Activated CD8-positive, alpha-beta memory T cell treated with anti-CD3 and anti-CD28 coated beads for 1 hour (primary cell): ENCODE results near the gene SH3TC1.

Experiments
- DNase-seq, 2 donors: peaks; one replicate each; pipeline ENCODE4 v3.0.0-alpha.2; 2020; ENCODE audit warnings: low read depth in 1 of 2; ENCODE audit errors: extremely low read depth in 1 of 2

The SH3TC1 gene

DNA sequence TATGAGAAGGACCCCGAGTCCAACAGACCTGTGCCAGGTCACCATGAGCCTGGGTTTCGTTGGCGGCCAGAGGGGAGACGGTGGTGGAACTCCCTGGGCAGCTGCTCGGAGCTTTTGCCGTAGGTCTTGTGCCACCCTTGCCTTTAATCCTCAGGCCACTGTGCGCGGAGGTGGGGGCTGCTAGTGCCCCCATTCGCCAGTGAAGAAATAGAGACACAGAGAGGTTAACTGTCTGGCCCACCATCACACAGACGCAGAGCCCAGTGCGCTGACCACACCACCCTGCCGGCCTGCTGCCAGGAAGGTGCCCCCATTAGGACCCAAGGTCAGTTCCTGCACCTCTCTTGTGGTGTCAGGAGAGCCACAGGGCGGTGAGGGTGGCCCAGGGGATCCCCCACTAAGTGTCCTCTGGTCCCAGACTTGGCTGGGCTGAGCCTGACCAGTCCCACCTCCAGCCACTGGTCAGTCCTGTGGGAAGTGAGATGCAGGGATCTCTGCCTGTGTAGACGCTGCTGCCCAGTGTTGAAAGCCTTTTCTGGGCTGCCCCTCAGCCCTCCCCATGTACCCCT lies 42.2 kb downstream of the SH3TC1 start:
- no peak for DNase-seq

DNA sequence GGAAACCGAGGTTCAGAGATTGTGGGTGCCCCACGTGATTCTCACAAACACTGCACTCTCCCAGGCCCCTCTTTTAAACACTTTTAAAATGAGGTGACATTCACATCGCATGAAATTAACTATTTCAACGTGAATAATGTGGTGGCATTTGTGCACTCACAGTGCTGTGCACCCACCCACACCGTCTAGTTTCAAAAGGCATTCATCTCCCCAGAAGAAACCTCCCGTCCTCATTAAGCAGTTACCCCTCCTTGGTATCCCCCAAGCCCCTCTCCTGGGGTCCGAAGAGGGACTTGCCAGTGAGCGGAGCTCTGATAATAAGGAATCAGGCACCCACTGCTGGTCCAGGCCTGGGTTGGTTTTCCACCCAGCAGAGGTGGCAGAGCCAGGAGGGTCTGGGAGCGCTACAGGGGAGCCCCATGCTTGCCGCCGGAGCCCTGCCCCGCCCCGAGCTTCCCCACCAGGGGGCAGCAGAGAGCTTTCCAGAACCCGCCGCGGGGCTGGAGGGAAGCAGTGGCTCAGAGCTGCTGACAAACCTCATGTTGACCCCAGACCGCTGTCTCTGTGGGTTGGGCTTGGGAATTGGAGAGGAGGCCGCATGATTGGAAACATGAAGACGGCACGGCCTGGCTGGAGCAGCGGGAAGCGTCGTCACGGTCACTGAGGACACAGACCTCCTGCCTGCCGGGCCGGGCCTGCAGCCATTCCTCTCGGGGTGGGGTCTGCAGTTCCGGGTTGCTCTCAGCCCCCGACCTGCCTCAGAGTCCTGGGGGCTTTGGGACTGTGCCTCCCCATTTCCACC lies 43.0 kb downstream of the SH3TC1 start:
- peak; percentile 37 to 76 for DNase-seq

DNA sequence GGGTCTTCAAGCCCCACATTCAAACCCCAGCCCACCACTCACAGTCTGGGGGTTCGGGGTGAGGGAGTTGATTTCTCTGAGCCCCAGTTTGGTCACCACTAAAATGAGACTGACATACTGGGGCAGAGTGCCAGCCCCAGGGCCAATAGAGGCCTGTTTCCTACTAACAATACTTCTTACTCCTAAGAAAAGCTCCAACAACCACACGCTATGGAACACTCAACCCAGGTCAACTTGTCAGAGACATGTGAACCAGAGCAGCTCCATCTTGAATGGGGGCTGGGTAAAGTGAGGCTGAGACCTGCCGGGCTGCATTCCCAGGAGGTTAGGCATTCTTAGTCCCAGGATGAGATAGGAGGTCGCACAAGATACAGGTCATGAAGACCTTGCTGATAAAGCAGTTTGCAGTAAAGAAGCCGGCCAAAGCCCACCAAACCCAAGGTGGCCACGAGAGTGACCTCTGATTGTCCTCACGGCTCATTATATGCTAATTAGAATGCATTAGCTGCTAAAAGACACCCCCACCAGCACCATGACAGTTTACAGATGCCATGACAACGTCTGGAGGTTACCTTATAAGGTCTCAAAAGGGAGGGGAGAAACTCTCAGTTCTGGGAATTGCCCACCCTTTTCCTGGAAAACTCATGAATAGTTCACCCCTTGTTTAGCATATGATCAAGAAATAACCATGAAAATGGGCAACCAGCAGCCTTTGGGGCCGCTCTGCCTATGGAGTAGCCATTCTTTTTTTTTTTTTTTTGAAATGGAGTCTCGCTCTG lies 43.9 kb downstream of the SH3TC1 start:
- DNase-seq, result no peak

DNA sequence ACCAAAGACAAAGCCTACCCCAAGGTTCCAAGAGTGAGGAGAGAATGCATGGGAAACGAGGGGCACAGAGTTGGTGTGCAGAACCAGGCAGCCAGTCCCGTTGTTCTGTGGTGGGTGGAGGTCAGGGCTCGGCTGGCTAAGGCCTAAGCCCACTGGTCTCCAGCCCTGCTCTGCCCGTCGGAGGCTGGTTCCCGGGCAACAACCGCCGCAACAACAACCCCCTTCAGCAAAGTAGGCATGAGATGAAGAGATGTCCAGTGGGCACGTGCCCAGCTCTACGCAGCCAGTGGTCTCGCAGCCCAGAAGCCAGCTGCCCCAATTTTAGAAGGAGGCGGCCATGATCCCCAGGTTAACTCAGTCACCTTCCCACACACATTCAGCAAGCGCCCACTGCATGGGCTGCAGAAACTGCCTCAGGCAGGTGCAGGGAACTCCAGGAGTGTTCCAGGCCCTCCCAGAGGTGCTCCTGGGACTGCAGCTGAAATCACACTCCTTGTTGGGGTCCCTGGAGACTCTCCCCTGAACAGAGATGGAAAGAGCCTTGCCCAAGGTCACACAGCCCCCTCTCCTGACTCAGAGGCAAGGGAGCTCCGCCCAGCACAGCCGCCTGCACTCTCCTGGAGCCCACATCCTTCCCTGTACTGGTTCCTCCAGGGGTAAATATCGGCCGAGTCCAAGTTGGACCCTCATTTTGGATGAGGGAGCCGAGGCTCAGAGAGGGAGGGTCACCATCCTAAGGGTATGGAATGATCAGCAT lies 45.1 kb downstream of the SH3TC1 start:
- no peak for DNase-seq

DNA sequence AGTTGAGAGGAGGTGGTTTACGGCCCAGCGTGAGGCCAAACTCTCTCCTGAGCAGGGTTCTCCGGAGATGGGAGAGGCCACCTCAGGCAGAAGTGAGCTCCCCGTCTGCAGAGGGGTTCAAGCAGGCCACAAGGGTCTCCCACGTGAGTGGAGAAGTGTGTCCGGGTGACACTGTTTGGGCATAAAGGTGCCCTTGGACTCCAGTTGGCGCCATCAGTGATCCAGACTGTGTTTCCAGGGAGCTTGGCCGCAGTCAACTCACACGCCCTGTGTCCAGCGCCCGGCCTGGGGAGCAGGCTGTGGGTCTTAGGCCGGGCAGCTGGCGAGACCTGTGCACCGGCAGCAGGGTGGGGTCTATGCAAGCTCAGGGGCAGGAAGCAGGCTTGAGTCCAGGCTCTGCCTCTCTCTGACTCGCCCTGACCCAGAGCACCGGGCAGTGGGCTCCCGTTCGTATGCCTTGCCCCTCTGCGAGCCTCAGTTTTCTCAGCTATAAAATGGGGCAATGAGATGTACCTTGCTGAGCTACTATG lies 45.9 kb downstream of the SH3TC1 start:
- no peak for DNase-seq

DNA sequence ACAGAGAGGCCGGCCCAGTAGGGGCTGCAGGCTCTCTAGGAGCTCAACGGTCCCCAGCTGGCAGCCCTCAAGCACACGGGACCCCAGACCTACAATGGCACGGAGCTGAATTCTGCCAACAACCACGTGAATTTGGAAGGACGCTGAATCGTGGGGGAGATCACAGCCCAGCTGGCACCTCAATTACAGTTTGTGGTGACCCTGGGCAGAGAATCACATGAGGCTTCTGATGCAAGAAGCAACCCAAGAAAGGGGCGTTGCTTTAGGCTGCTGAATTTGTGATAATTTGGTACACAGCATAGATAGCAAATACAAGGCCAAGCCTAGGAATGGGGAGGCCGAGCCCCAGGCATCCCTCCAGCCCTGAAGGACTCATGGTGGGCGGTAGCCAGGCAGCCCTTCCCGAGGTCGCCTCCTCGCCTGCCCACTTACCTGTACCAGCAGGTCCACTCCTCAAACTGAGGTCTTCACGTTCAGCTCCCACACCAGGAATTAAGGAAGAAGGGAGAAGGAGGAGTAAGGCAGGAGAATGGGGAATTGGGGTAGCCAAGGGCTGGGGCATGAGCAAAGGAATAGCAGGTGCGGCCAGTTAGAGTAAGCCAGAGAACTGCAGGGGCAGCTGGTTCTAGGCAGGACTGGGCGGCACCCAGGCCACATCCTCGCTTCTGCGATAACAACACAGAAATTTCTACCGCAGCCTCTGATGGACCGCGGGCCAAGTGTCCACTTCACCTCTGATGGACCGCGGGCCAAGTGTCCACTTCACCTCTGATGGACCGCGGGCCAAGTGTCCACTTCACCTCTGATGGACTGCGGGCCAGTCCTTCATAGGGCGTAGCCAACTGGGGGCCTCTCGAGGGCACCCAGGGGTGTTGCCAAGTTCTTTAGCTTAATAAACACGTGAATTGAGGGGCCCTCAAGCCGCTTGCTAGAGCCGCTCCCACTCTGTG lies 47.1 kb downstream of the SH3TC1 start:
- no peak for DNase-seq

DNA sequence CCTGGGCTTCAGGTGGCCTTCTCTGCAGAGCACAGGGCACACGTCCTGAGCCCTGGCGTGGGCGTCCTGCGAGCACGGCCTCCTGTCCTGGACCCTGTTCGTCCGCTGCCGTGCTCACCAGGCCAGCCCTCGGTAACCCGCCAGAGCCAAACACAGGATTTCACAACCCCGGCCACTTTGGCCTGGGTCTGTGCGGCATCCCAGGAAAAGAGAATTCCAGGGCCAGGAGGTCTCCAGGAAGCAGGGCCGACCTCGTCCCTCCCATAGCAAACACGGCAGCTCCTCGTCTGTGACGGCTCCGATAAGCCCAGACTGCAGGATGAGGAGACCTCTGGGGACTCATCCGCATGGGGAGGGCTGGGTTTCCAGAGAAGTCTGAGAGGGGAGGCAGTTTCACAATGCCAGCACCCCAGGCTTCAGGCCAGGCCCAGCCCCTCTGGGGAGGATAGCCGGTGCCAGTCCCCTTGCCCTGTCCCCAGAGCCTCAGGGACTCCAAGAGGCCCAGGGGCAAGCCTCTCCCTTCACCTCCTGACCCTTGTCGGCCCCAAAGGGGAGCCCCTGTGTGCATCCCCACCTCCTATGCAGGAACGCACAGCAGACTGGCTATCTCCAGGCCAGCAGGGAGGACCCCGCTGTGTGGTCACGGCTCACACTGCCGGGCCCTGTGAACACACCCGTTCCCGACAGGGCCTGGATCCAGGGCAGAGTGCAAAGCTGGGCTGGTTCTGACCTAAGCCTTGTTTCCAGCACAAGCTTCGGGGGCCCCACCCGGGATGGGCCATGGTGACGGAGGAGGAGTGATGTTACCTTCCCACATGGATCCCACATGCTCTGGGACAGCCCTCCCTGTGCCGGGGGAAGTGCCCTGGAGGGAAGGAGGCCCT lies 48.2 kb downstream of the SH3TC1 start:
- DNase-seq, result no peak

DNA sequence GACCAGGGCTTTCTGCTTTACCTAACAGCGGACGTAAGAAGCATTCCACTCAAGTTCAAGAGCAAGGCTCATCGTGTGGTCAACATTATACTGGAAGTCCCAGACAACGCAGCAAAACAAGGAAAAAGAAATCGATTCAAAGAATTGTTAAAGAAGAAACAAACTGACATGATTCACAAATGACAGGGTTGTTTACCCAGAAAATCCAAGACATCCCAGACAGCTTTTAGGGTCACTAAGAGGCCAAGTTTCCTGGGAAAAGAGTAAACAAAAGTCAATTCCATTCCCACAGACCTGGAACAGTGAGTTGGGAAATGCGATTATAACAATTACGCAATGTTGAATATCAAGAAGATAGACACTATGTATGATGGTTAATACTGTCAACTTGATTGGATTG lies 49.0 kb downstream of the SH3TC1 start:
- DNase-seq, result no peak

DNA sequence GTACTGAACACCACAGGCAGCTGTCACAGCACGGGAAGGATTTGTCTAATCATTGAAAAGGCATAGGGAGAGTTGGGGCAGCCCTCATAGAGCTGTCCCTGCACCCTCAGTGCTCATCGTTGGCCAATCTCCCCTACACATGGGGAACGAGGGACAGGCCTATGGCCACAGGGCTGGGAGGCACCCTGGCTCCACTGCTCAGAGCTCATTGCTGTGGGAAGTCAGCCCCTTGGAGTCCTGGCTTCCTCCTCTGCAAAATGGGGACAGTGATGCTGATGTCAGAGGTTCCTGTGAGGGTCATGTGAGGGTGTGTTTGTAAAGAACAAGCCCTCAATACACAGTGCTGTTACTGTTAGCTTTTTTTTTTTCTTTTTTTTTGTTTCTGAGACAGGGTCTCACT lies 51.1 kb downstream of the SH3TC1 start:
- no peak for DNase-seq

DNA sequence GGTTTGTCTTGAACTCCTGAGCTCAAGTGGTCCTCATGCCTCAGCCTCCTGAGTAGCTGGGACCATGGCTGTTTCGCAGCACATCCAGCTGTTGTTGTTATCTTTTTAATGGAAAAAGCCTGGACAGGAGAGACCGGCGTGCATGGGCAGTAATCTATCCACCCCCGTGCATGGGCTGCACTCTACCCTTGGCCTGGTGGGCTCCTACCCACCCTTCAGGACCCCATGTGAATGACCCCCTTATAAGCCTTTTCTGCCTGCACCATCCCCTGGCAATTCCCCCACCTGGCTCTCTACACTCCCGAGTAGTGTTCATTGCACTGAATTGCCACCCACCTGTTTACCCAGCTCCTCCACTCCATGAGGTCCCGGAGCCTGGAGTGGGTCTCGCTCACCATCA lies 51.5 kb downstream of the SH3TC1 start:
- DNase-seq, result no peak

DNA sequence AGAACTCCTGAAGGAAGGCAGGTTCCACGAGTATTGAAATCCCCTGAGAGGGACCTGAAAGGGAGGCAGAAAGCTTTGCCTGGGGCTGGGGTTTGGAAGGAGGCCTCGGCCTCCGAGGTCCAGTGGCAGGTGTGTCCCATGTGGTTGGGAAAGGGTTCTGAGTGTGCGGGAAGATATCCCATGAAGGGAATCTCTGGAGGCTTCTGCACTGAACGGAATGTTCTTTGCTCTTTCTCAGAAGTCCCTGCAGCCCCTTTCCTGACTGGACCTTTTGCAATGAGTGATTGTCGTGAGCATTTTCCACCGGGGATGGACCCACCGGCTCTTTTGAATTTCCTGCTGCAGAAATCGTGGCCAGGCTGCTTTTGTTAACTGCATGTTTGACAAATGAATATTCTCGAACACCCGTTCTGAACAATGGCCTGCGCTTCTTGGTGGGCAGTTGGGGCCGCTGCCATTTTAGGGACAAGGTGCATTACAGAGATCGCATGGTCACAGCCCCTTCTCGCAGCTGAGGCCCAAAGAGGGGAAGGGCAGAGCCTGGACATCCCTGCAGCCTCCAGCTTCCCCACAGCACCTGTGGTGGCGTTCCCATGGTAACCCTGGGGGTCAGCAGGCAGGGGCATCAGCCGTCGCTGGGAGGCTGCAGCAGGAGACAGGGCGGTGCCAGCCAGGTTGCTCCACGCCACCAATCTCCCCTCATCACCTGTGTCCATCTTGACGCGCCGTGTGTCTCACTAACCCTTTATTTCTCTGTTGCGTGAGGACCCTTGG lies 52.2 kb downstream of the SH3TC1 start:
- DNase-seq, result no peak

DNA sequence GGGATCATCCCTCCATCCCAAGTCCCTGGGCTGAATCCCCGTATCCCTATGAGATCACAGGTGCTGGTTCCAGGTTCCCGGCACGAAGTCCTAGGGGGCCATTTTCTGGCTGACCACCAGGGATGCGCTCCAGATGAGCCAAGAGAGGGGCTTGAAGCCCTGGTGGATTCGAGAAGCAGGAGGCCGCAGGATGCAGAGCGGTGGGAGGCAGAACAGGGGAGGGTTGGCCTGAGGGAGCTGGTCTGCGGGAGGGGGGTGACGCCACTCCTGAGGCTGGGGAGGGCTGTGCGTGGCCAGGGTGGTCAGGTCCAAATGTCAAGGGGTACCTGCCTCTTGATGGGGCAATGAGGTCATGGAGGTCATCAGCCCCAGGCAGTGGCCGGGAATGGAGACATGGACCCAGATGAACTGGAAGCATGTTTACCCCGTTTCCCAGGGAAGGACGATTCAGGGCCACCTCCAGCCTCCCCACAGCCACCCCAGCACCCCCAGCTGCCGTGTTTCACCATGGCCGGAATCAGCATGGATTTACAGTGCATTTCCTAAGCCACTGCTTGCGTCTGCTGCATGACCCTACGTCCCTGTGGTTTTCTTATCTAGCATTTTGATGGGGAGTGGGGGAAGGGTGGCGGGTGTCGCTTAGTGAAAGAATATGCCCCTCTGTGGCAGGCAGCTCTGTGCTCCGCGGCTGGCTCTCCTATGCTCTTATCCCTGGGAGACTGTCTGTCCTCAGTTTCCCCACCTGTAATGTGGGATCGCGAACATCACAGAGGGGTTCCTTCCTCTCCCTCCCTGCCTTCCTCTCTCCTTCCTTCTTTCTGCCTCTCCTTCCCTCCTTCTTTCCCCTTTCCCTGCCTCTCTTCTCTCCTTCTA lies 53.4 kb downstream of the SH3TC1 start:
- DNase-seq, result no peak

DNA sequence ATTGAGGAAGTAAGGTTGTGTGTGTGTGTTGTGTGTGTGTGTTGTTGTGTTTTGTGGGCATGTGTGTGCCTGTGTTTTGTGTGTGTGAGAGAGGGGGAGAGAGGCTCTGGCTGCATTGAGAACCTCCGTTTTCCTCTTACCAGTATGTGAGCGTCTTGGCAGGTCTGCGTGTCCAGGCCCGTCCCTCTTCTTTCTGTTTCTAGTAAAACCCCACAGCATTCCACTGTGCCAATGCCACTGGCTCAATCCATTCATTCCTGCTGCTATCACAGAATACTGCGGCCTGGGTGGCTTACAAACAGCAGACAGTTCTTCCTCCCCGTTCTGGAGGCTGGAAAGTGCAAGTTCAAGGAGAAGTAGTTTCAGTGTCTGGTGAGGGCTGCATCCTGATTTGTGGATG lies 55.0 kb downstream of the SH3TC1 start:
- no peak for DNase-seq

DNA sequence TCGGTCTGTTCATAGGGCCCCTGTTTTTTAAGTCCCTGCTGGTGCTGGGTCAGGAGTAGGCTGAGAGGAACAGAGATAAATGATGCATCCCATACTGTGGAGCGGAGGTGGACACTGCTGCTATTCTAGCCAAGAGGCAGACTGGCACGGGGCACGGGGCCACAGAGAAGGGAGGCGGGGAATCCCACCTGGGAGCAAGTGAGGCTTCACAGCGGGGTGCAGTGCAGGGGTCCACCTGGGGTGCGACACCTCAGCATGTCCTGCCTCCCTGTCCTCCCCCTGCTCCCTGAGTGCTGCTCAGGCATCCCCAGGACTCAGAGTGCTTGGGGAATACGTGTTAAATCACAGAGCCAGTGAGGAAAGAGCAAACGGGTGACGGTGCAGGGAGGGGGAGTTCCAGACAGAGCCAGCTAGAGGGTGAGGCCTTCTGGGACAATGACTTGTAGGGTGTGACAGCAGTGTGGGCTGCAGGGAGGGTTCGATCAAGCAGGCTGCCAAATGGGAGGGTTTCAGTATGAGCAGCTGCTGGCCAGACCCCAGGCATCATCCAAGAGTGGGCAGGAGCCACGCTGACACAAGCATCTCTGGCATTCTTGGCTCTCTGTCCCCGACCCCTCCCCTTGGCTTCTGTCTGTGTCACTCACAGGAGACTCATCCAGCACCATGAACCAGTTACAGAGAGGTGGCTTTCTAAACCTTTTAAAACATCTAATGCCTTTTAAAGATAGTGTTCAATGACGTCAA lies 56.8 kb downstream of the SH3TC1 start:
- DNase-seq, result no peak

DNA sequence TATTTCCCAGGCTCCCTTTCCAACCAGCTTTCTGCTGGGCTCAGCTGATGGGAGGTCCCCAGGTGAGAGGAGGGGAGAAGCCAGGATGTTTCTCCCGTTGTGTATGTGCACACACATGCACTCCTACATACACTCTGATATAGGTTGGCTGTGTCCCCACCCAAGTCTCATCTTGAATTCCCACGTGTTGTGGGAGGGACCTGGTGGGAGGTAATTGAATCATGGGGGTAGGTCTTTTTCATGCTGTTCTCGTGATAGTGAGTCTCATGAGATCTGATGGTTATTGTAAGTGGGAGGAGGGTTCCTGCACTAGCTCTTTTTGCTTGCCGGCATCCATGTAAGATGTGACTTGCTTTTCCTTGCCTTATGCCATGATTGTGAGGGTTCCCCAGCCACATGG lies 58.8 kb downstream of the SH3TC1 start:
- DNase-seq, result no peak

DNA sequence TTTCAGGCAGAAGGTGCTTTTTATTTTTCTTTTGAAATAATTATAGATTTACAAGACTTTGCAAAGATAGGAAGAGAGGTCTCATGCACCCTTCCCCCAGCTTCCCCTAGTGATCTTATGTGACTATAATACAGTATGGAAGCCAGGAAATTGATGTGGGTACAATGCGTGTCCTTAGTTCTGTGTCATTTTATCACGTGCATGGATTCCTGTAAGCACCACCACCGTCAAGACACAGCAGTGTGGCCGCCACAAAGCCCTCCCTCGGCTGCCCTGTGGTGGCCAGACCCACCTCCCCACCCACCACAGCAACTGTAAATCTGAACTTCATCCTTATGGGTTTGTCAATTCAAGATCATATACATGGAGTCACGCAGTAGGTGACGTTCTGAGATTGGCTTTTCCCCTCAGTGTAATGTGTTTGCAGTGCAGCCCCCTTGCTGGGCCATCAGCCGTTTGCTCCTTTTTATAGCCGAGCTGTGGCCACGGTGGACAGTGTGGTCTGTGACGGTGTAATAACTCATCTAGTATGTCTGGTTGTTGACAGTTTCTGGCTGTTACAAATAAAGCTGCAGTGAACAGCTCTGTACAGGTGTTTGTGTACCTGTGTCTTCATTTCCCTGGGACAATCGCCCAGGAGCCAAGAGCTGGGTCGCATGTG lies 59.6 kb downstream of the SH3TC1 start:
- no peak for DNase-seq
